Effector memory CD8-positive, alpha-beta T cell (primary cell): ENCODE data around the gene PRXL2A.

Source experiments
- ATAC-seq: fragments of 150-1000 bp; cut with Tn5 transposase; replicated peaks from 2 replicates; pipeline ENCODE4 v1.10.0; 2021; ENCODE audit warnings: mild to moderate bottlenecking, moderate library complexity
- DNase-seq, 3 experiments: peaks; one replicate each; pipeline ENCODE4 v3.0.0; 2021
- H3K27ac Mint-ChIP-seq, 2 donors: one replicate each; pipeline ENCODE4 v1.8.0; 2022; ENCODE audit warnings: mild to moderate bottlenecking in 2 of 2, mixed read lengths in 2 of 2, moderate library complexity in 2 of 2
- H3K27me3 Mint-ChIP-seq, 2 donors: one replicate each; pipeline ENCODE4 v1.8.0; 2022; ENCODE audit warnings: mixed read lengths in 2 of 2
- H3K36me3 Mint-ChIP-seq: one replicate; pipeline ENCODE4 v1.8.0; 2022; ENCODE audit warnings: mild to moderate bottlenecking, moderate library complexity, mixed read lengths; ENCODE audit not compliant: insufficient read depth
- H3K4me1 Mint-ChIP-seq, 2 donors: one replicate each; pipeline ENCODE4 v1.8.0; 2022; ENCODE audit warnings: low read depth in 2 of 2, mixed read lengths in 2 of 2
- H3K4me3 Mint-ChIP-seq, 2 donors: one replicate each; pipeline ENCODE4 v1.8.0; 2022; ENCODE audit warnings: mild to moderate bottlenecking in 2 of 2, mixed read lengths in 2 of 2, moderate library complexity in 2 of 2
- H3K9me3 Mint-ChIP-seq, 2 donors: one replicate each; pipeline ENCODE4 v1.8.0; 2022; ENCODE audit warnings: mixed read lengths in 2 of 2

PRXL2A gene

DNA sequence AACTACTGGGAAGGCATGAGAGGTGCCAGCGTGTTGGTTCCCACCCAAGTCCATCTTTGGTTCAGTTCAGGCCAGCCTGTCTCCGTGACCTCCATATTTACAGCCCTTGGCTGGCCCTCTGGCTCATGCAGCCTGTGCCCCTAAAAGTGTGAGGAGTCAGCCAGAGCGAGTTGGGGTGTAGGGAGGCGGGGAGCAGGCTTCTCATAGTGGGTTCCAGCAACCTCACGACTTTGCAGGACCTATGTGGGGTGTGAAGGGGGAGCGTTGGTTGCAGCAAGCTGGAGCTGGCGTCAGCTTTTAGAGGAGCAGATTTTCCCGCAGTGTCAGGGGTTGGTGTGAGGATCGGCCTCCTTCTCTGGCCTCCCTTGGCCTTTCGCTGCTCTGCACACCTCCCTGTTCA is 55.5 kb downstream of the PRXL2A start:
- peaks cover 33% of the 10 kb centered on the region for H3K36me3 Mint-ChIP-seq
- ATAC-seq (no peak), DNase-seq (no peak)
- H3K4me3 Mint-ChIP-seq: peak overlapping the region; percentile 92 to 97
- no peaks in the 10 kb centered on the region for H3K27me3 Mint-ChIP-seq
- peak overlapping the region; percentile 92 to 93 for H3K27ac Mint-ChIP-seq
- peaks cover 91 to 92% of the 10 kb centered on the region in 2 donors for H3K4me1 Mint-ChIP-seq
- H3K9me3 Mint-ChIP-seq: no peaks in the 10 kb centered on the region

- ATAC-seq (no peak), DNase-seq (no peak)
- H3K4me1 Mint-ChIP-seq: peaks cover 88 to 92% of the 10 kb centered on the region in 2 donors
- H3K27ac Mint-ChIP-seq: peak overlapping the region; percentile 92 to 93
- H3K9me3 Mint-ChIP-seq: no peaks in the 10 kb centered on the region
- H3K36me3 Mint-ChIP-seq: peaks cover 37% of the 10 kb centered on the region
- no peaks in the 10 kb centered on the region for H3K27me3 Mint-ChIP-seq
- peak overlapping the region; percentile 92 to 97 for H3K4me3 Mint-ChIP-seq
Measured at GRCh38 chr10:80464557-80465450, 56.5 kb downstream of the PRXL2A start.

DNA sequence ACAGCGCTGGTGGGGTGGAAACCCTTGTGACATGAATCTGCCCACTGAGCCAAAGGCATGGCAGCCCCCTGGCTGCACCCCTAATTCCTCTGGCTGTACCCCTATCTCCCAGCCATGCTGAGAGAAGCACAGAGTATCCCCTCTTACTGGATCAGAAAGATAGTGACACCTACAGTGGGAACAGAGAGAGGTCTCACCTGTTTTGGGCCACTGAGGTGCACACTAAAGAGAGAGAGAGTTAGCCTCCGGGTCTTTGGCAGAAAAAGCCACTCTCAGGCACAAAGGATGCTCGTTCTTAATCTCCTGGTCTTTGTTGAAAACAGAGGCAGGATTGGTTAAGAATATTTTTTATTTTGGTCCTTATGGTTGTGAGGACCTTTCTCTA is 57.1 kb downstream of the PRXL2A start:
- peak; percentile 13 for ATAC-seq
- peak overlapping the region; percentile 92 to 97 for H3K4me3 Mint-ChIP-seq
- H3K27ac Mint-ChIP-seq: peak overlapping the region; percentile 92 to 93
- no peak for DNase-seq
- H3K9me3 Mint-ChIP-seq: no peaks in the 10 kb centered on the region
- peaks cover 37% of the 10 kb centered on the region for H3K36me3 Mint-ChIP-seq
- peaks cover 82 to 89% of the 10 kb centered on the region in 2 donors for H3K4me1 Mint-ChIP-seq
- H3K27me3 Mint-ChIP-seq: no peaks in the 10 kb centered on the region

GRCh38 chr10:80465839-80466590 is 57.7 kb downstream of the PRXL2A start:
- Mint-ChIP-seq H3K4me1 (peaks cover 82 to 89% of the 10 kb centered on the region in 2 donors), H3K4me3 (peak overlapping the region; percentile 92 to 97), H3K9me3 (no peaks in the 10 kb centered on the region), H3K36me3 (peaks cover 38% of the 10 kb centered on the region), H3K27me3 (no peaks in the 10 kb centered on the region), H3K27ac (peak overlapping the region; percentile 92 to 93)
- DNase-seq (peak; percentile 42 to 49 (median 42)), ATAC-seq (peak; percentile 78)

GRCh38 chr10:80466724-80467326 is 58.5 kb downstream of the PRXL2A start:
- H3K4me3 Mint-ChIP-seq: peak overlapping the region; percentile 92 to 97
- no peaks in the 10 kb centered on the region for H3K9me3 Mint-ChIP-seq
- H3K27ac Mint-ChIP-seq: peak overlapping the region; percentile 92 to 93
- ATAC-seq (no peak), DNase-seq (no peak)
- H3K27me3 Mint-ChIP-seq: no peaks in the 10 kb centered on the region
- H3K36me3 Mint-ChIP-seq: peaks cover 37% of the 10 kb centered on the region
- peaks cover 82 to 89% of the 10 kb centered on the region in 2 donors for H3K4me1 Mint-ChIP-seq

- ATAC-seq: peak; percentile 48
- no peaks in the 10 kb centered on the region for H3K27me3 Mint-ChIP-seq
- peaks cover 82 to 90% of the 10 kb centered on the region in 2 donors for H3K4me1 Mint-ChIP-seq
- peak overlapping the region; percentile 92 to 93 for H3K27ac Mint-ChIP-seq
- peaks cover 38% of the 10 kb centered on the region for H3K36me3 Mint-ChIP-seq
- peak overlapping the region; percentile 92 to 97 for H3K4me3 Mint-ChIP-seq
- H3K9me3 Mint-ChIP-seq: no peaks in the 10 kb centered on the region
- peak in 2 of 3 experiments; percentile 47 to 55 for DNase-seq
Measured at GRCh38 chr10:80468002-80468401, 59.7 kb downstream of the PRXL2A start.

GRCh38 chr10:80468806-80469421 is 60.6 kb downstream of the PRXL2A start:
- H3K36me3 Mint-ChIP-seq: peaks cover 35% of the 10 kb centered on the region
- H3K27ac Mint-ChIP-seq: peak overlapping the region; percentile 92 to 93
- DNase-seq (peak in 1 of 3 experiments; percentile 22), ATAC-seq (peak; percentile 37)
- no peaks in the 10 kb centered on the region for H3K27me3 Mint-ChIP-seq
- no peaks in the 10 kb centered on the region for H3K9me3 Mint-ChIP-seq
- H3K4me3 Mint-ChIP-seq: peak overlapping the region; percentile 92 to 97
- H3K4me1 Mint-ChIP-seq: peaks cover 80 to 91% of the 10 kb centered on the region in 2 donors

DNA sequence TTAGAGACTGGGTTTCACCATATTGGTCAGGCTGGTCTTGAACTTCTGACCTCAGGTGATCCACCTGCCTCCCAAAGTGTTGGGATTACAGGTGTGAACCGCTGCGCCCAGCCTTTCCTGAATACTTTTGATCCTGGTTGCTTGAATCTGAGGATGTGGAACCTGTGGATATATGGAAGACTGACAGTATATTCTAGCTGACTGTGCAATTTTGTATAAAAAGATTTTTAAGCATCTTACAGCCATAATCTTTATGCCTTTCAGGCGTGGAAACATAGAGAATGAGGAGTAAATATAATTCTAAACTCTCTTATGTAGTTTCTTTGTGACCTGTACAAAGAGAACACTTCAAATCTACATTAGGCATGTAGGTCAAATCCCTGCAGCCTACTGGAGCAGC is 61.9 kb downstream of the PRXL2A start:
- DNase-seq (no peak), ATAC-seq (no peak)
- no peaks in the 10 kb centered on the region for H3K27me3 Mint-ChIP-seq
- H3K27ac Mint-ChIP-seq: peak overlapping the region; percentile 93 to 95
- peaks cover 30% of the 10 kb centered on the region for H3K36me3 Mint-ChIP-seq
- peaks cover 80 to 90% of the 10 kb centered on the region in 2 donors for H3K4me1 Mint-ChIP-seq
- H3K4me3 Mint-ChIP-seq: peak overlapping the region; percentile 78 to 97
- H3K9me3 Mint-ChIP-seq: no peaks in the 10 kb centered on the region

GRCh38 chr10:80471001-80471400 is 62.6 kb downstream of the PRXL2A start:
- peaks cover 36% of the 10 kb centered on the region for H3K36me3 Mint-ChIP-seq
- H3K9me3 Mint-ChIP-seq: no peaks in the 10 kb centered on the region
- peaks cover 78 to 84% of the 10 kb centered on the region in 2 donors for H3K4me1 Mint-ChIP-seq
- H3K27me3 Mint-ChIP-seq: no peaks in the 10 kb centered on the region
- peak; percentile 18 for ATAC-seq
- H3K27ac Mint-ChIP-seq: peak overlapping the region; percentile 93 to 95
- no peak for DNase-seq
- peak overlapping the region; percentile 78 to 97 for H3K4me3 Mint-ChIP-seq

DNA sequence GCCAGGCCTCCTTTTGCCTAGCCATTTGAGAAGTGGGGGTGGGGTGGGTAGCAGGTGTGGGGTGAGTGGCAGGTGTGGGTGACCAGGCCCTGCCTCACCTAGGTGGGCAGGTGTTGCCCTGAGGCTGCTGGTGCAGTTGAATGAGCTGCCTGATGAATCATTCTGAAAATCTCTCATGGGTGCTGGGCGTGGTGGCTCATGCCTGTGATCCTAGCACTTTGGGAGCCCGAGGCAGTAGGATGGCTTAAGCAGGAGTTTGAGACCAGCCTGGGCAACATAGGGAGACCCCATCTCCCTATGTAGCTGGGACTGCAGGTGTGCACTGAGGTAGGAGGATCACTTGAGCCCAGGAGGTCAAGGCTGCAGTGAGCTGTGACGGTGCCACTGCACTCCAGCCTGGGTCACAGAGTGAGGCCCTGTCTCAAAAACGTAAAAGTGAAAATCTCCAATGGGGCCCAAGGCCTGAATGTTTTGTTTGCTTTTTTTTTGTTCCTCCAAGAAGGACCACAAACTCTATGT is 63.4 kb downstream of the PRXL2A start:
- Mint-ChIP-seq H3K36me3 (peaks cover 43% of the 10 kb centered on the region), H3K27ac (peak overlapping the region; percentile 93 to 95), H3K27me3 (no peaks in the 10 kb centered on the region), H3K4me3 (peak overlapping the region; percentile 78 to 97), H3K4me1 (peaks cover 72 to 79% of the 10 kb centered on the region in 2 donors), H3K9me3 (no peaks in the 10 kb centered on the region)
- no peak for ATAC-seq
- DNase-seq: no peak

DNA sequence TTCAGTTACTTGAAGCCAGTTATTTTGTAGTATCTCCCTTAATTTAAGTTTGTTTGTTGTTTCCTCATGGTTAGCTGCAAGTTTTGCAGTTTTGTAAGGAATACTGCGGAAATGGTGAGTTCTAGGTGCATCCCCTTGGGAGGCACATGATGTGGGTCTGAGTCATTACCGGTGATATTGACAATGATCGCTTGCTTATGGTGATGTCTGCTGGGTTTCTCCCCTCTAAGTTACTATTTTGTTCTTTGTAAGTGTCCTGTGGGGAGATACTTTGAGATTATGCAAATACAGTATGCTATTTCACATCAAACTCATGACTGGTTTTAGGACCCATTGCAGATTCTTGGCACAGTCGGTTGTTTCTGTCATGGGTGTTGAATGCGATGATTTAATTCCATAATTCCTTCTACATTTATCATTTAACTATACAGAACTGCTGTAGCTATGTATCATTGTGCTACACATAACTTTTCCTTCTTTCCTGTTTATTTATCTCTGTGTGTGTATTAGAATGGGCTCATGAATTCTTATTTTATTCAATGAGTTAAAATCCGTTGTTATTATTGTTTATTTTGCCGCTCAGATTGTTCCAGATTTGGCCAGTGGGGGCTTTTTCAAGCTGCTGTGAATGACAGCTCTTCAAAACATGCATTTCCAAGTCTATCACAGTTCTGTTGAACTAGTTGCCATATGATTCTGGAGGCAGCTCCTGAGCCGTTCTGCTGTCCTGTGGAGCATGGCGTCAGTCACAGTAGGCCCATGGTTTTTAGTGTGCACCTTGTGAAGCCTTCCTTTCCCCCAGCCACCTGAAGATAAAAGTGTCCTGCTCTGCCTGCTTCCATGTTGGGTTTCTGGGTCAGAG is 64.1 kb downstream of the PRXL2A start:
- peak overlapping the region; percentile 78 to 97 for H3K4me3 Mint-ChIP-seq
- no peaks in the 10 kb centered on the region for H3K27me3 Mint-ChIP-seq
- H3K36me3 Mint-ChIP-seq: peaks cover 47% of the 10 kb centered on the region
- H3K27ac Mint-ChIP-seq: peak overlapping the region; percentile 93 to 95
- H3K4me1 Mint-ChIP-seq: peaks cover 72 to 79% of the 10 kb centered on the region in 2 donors
- no peak for DNase-seq
- no peaks in the 10 kb centered on the region for H3K9me3 Mint-ChIP-seq
- ATAC-seq: peak; percentile 66

GRCh38 chr10:80473096-80473657 is 64.8 kb downstream of the PRXL2A start:
- DNase-seq (no peak), ATAC-seq (no peak)
- Mint-ChIP-seq H3K4me1 (peaks cover 72 to 78% of the 10 kb centered on the region in 2 donors), H3K36me3 (peaks cover 53% of the 10 kb centered on the region), H3K9me3 (no peaks in the 10 kb centered on the region), H3K27ac (peak overlapping the region; percentile 93 to 95), H3K4me3 (peak overlapping the region; percentile 78 to 97), H3K27me3 (no peaks in the 10 kb centered on the region)
